Stimulated activated naive CD8-positive, alpha-beta T cell treated with anti-CD3 and anti-CD28 coated beads, Interleukin-15, amount 100 ng/mL, for 72 hours (primary cell): ENCODE results near the gene PITX1.

Experiments used
- ATAC-seq: fragments of 150-1000 bp; cut with Tn5 transposase; 2 replicates; pipeline ENCODE4 v1.10.0; 2021; ENCODE audit warnings: mild to moderate bottlenecking, moderate library complexity
- DNase-seq, 2 donors: peaks; one replicate each; pipeline ENCODE4 v3.0.0; 2021 to 2022
- H3K27ac Mint-ChIP-seq, 2 donors: one replicate each; pipeline ENCODE4 v1.8.0; 2022; ENCODE audit warnings: mild to moderate bottlenecking in 2 of 2, mixed read lengths in 2 of 2, moderate library complexity in 2 of 2
- H3K27me3 Mint-ChIP-seq: one replicate; pipeline ENCODE4 v1.8.0; 2022; ENCODE audit warnings: mixed read lengths
- H3K4me1 Mint-ChIP-seq: one replicate; pipeline ENCODE4 v1.8.0; 2022; ENCODE audit warnings: mild to moderate bottlenecking, mixed read lengths
- H3K4me3 Mint-ChIP-seq, 2 donors: one replicate each; pipeline ENCODE4 v1.8.0; 2022; ENCODE audit warnings: mild to moderate bottlenecking in 2 of 2, mixed read lengths in 2 of 2, moderate library complexity in 1 of 2
- H3K9me3 Mint-ChIP-seq, 2 donors: one replicate each; pipeline ENCODE4 v1.8.0; 2022; ENCODE audit warnings: mixed read lengths in 2 of 2

Gene PITX1

DNA sequence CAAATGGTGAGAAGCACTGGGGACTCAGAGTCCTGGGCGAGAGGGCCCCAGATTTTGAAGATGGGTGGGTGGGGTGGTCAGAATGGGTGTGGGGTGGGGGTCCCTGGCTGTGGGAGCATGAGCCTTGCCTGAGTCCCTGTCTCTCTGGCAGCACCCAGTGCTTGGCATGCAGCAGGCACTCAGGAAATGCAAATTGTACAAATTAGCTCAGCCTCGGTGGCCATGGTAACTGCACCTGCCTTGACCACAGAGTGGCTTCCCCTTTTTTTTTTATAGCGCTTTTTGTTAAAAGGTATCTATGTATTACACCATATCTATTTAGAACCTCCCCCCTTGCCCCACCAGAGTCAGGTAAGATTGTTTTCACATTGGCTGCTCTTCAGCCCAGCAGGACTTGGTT, 19.2 kb upstream of the PITX1 start:
- ATAC-seq = peak; percentile 36

DNA sequence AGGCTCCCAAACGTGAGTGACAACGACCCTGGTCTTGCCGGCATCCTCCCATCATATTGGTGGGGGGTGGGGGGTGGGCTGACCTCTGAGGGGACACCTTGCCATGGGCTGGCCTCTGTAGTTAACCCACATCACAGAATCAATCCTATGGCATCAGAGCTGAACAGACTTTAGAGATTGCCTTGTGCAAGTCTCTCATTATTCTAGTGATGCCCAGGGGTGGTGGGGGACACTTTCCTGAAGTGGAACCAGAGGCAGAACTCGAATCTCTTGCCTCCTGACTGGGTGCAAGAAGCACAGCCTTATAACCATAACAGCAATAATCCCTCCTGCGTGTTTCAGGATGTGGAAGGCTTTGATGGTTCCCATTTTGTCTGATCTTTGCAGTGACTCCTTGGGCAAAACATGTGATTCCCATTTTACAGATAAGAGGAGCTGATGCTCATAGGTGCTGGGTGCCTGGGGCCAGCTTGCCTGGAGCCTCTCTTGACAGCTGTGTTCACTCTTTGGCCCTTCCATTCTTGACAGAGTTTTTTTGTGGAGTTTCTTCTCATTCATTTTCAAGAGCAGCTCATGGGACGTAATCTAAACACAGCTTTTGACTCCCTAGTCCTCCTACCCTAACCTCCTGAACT, 18.6 kb upstream of the PITX1 start:
- no peak overlapping the region for H3K27ac Mint-ChIP-seq
- ATAC-seq (no peak), DNase-seq (no peak)
- peaks cover 76% of the 10 kb centered on the region for H3K27me3 Mint-ChIP-seq
- H3K9me3 Mint-ChIP-seq = no peaks in the 10 kb centered on the region
- H3K4me3 Mint-ChIP-seq = no peak overlapping the region
- H3K4me1 Mint-ChIP-seq = peaks cover 10% of the 10 kb centered on the region

More for the DNA sequence above, 19.2 kb upstream of the PITX1 start:
- no peak for DNase-seq
- no peaks in the 10 kb centered on the region for H3K9me3 Mint-ChIP-seq
- H3K27ac Mint-ChIP-seq = peak overlapping the region in 1 of 2 donors; percentile 53
- peaks cover 75% of the 10 kb centered on the region for H3K27me3 Mint-ChIP-seq
- peaks cover 10% of the 10 kb centered on the region for H3K4me1 Mint-ChIP-seq
- H3K4me3 Mint-ChIP-seq = no peak overlapping the region

DNA sequence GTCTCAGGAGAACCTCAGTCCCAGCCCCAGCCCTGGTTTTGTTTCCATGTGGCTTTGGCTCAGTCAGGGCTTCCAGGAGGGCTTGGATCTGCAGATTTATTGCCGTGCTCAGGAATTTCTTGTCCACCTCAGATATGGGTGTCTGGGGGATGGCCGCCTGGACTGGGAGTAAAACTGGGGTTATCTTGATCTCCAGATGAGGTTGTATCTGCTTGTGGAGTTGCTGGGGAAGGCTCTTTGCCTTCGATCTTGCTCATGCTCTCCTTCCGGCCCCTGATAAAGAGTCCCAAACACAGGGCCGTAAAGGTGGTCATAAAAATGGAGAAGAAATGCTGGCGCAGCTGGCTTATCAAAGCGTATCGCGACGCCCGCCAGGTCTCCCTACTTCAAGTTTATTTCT, 17.8 kb upstream of the PITX1 start:
- Mint-ChIP-seq H3K27me3 (peaks cover 84% of the 10 kb centered on the region), H3K9me3 (no peaks in the 10 kb centered on the region), H3K27ac (peak overlapping the region in 1 of 2 donors; percentile 48), H3K4me1 (peaks cover 10% of the 10 kb centered on the region), H3K4me3 (no peak overlapping the region)
- DNase-seq (no peak), ATAC-seq (no peak)

DNA sequence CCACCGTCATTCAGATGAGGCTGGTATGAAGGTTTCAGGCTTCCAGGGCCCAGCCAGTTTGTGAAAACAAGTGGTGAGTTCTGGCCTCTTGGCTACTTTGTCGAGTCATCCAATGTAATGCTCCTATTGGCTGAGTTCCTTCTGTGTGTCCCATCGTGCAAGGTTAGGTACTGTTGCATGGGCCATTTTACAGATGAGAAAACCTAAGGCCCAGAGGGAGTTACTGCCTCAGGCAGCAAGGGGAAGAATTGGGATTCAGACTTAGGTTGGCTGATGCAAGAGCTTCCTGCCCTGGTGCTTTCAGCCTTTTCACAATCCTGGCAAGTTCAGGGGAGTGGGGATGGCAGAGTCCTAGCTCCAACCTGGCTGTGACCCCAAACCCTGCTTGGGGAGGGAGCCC, 17.4 kb upstream of the PITX1 start:
- ATAC-seq (no peak), DNase-seq (no peak)
- no peak overlapping the region for H3K4me3 Mint-ChIP-seq
- H3K4me1 Mint-ChIP-seq = peaks cover 10% of the 10 kb centered on the region
- no peaks in the 10 kb centered on the region for H3K9me3 Mint-ChIP-seq
- H3K27me3 Mint-ChIP-seq = peaks cover 88% of the 10 kb centered on the region
- no peak overlapping the region for H3K27ac Mint-ChIP-seq

DNA sequence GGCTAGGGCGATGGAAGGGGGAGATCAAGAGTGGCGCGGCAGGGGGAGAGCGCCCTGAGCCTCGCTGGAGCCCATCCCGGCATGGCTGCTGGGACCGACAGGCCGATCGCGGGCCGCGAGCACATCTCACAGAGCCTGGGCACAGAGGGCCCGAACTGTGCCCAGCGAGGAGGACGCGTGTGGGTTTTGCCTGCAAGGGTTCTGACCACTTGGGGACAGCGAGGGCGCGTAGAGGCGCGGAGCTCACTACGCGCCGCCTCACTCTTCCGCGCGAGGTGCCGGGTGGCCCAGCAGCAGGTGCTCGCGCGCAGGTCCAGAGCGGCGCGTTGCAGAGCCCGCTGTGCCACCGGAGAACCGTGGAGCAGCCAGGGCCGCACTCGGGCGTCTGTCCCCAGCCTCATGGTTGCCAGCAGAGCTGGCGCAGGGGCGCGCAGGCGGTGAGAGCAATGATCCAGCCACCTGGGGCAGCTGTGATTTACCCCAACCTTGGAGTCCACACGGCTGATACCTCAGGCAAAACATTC, 16.3 kb upstream of the PITX1 start:
- H3K27ac Mint-ChIP-seq = no peak overlapping the region
- peaks cover 96% of the 10 kb centered on the region for H3K27me3 Mint-ChIP-seq
- H3K4me3 Mint-ChIP-seq = no peak overlapping the region
- no peaks in the 10 kb centered on the region for H3K9me3 Mint-ChIP-seq
- DNase-seq = no peak
- no peak for ATAC-seq
- H3K4me1 Mint-ChIP-seq = peaks cover 10% of the 10 kb centered on the region

DNA sequence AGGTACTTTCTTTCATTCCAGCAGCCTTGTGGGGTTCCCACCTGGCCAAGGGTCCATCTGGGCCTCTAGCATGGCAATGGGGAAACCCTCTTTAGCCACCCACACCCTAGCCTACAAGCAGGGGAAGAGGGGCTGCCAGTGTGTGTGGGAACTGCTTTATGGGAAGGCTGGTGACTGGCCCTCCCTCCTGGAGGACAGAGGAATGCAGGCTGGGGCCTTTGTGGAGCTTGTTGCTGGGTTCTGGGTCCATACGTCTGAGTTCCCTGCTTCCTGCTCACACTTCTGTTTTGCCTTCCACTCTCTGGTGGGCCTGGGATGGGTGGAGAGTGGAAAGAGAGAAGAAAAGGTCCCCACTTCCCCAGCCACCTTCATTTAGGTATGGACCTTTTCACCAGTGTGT, 14.9 kb upstream of the PITX1 start:
- no peak for DNase-seq
- peaks cover 100% of the 10 kb centered on the region for H3K27me3 Mint-ChIP-seq
- H3K9me3 Mint-ChIP-seq = no peaks in the 10 kb centered on the region
- H3K4me3 Mint-ChIP-seq = no peak overlapping the region
- H3K27ac Mint-ChIP-seq = no peak overlapping the region
- peaks cover 10% of the 10 kb centered on the region for H3K4me1 Mint-ChIP-seq
- ATAC-seq = no peak

DNA sequence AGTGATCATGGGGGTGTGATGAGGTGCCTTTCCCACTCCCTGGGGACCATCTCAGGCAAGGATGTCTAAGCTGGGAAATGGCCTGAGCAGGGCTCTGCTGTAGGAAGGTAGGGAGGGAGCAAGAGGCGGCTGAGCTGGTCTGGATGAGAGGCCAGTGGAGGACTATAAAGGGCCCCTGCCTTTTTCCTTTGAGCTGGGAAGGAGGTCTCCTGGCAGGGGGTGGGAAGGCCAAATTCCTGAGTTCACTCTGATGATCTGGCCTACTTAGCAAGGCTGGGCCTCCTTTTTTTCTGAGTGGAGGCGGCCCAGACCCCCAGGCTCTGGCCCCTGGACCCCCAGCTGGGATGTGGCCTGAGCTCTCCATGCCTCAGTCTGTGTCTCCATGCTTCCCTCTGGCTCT, 14.3 kb upstream of the PITX1 start:
- Mint-ChIP-seq H3K9me3 (no peaks in the 10 kb centered on the region), H3K4me1 (peaks cover 6% of the 10 kb centered on the region), H3K27ac (no peak overlapping the region), H3K4me3 (no peak overlapping the region), H3K27me3 (peaks cover 100% of the 10 kb centered on the region)
- no peak for DNase-seq
- ATAC-seq = no peak

DNA sequence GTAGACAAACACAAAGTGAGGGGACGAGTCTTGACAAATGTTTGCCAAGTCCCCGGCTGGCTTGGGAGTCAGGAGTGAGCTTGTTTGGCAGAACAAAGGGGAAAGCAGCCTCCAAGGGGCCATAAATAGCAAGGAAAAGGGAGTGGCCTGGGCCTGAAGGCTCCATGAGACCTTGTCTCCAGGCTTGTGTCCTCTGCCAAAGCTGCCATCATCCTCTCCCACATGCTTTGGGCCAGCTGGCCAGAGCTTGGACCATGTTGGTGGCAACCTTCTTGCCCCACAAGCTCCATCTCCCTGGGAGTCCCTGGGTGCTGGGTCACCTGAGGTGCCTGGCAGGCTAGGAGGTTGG, 13.3 kb upstream of the PITX1 start:
- Mint-ChIP-seq H3K4me1 (no peaks in the 10 kb centered on the region), H3K9me3 (no peaks in the 10 kb centered on the region), H3K4me3 (no peak overlapping the region), H3K27me3 (peaks cover 100% of the 10 kb centered on the region), H3K27ac (no peak overlapping the region)
- ATAC-seq = no peak
- no peak for DNase-seq

DNA sequence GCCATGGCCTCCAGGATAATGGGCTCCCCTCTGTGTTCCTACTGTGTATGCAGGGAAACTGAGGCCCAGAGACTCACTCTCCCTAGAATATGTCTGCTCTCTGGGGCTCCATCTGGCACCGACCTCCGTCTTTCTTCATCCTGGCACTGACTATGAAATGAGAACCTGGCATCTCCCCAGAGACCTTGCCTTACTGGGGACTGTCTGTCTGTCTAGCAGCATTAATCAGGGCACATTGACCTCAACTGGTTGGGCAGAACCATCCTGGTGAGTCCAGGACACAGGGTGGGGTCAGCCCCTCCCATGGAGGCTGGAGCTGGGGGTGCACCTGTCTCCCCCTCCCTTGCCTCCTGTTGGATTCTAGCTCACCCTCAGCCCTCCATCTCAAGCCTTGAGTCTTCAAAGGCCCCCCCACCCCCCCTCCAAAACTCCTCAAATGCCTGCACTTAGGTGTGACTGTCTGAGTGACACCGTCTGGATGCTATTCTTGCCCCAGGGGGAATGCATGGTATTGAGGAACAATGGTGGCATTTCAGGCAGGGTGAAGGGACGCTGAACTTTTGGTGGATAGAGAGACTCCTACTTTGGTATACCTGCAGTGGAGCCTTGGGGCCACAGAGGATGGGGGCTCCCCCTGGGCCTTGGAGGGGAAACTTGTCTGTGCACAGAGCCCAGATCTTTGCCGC, 12.8 kb upstream of the PITX1 start:
- no peak overlapping the region for H3K4me3 Mint-ChIP-seq
- ATAC-seq = no peak

DNA sequence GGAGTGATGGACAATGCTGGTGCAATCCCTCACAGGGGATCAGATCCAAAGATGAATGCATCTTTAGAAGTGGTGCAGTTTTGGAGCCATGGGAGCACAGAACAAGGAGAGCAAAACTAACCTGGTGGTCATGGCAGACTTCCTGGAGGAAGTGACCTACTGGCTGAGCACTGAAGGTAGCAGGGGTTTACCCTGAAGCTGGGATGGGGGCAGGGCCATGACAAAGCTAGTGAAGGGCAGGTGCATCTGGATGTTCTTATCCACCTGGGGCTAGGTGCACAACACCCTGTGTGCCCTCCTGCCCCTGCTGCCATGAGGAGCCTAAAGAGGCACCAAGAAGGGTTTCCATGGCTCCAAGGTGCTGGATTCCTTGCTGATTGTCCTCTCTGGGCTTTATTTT, 11.5 kb upstream of the PITX1 start:
- no peak for DNase-seq
- ATAC-seq = no peak
- no peak overlapping the region for H3K4me3 Mint-ChIP-seq
- H3K27ac Mint-ChIP-seq = no peak overlapping the region
- peaks cover 100% of the 10 kb centered on the region for H3K27me3 Mint-ChIP-seq
- H3K9me3 Mint-ChIP-seq = no peaks in the 10 kb centered on the region
- peaks cover 7% of the 10 kb centered on the region for H3K4me1 Mint-ChIP-seq

More for the DNA sequence above, 12.8 kb upstream of the PITX1 start:
- Mint-ChIP-seq H3K27ac (no peak overlapping the region), H3K9me3 (no peaks in the 10 kb centered on the region), H3K27me3 (peaks cover 100% of the 10 kb centered on the region), H3K4me1 (no peaks in the 10 kb centered on the region)
- no peak for DNase-seq

DNA sequence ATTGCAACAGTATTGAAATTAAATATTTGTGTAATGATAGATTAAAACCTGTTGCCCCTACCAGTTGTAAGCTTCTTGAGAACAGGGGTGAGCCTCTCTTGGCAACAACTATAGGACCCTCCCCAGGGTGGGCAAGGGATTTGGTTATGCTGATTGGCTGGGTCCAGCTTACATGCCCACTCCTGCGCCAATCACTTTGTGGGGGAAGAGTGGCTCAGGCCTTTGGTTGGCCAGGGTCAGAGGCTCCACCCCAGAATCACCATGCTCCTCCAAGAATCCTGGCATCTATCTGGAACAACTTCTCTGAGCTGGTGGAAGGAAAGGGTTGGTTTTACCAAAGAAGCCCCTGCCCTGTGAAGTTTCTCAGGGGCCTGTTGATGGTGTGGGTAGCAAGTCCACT, 8.6 kb upstream of the PITX1 start:
- peaks cover 30% of the 10 kb centered on the region for H3K4me1 Mint-ChIP-seq
- peaks cover 95% of the 10 kb centered on the region for H3K27me3 Mint-ChIP-seq
- H3K9me3 Mint-ChIP-seq = no peaks in the 10 kb centered on the region
- H3K4me3 Mint-ChIP-seq = no peak overlapping the region
- no peak for DNase-seq
- ATAC-seq = no peak
- no peak overlapping the region for H3K27ac Mint-ChIP-seq

DNA sequence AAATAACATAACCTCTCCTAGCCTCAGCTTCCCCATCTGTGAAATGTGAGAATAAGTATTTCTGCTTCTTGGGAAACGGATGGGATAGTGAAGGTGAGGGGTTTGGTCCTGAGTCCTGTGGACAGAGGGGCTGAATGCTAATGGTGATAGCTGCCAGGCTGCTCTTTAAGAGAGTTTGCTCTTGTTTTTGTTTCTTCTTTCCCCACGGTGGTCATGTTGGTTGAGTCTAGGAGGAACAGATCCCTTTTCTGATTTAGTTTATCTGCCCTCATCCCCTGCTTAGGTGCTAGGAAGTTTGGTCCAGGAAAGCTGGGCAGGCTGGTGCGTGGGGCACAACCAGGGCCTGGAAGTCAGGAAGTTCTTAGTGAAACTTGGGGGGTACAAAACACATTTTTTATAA, 7.7 kb upstream of the PITX1 start:
- Mint-ChIP-seq H3K4me1 (peaks cover 30% of the 10 kb centered on the region), H3K27ac (no peak overlapping the region), H3K9me3 (no peaks in the 10 kb centered on the region), H3K4me3 (no peak overlapping the region), H3K27me3 (peaks cover 95% of the 10 kb centered on the region)
- no peak for DNase-seq
- no peak for ATAC-seq

DNA sequence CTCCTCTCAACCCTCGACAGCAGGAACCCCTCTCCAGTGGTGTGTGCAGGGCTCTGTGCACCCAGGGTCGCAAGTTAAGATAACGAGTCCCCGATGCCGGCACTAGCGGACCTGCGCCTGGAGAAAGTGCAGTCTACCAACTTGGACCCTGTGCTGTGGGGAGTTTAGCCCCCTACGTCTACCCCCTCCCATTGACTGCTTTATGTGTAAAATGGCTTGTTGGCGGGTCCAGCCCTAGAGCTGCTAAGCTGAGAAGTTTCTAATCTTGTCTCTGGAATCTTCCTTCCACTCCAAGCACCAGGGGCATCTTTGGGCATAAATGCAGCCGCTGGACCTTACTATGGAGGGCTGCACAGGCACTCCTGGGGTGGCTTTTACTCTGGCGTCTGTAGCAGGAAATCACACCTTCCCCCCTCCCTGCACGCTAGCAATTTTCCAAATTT, 7.1 kb upstream of the PITX1 start:
- no peak for ATAC-seq
- peak overlapping the region in 1 of 2 donors; percentile 64 for H3K4me3 Mint-ChIP-seq
- no peak overlapping the region for H3K27ac Mint-ChIP-seq
- no peak for DNase-seq
- H3K4me1 Mint-ChIP-seq = peaks cover 30% of the 10 kb centered on the region
- no peaks in the 10 kb centered on the region for H3K9me3 Mint-ChIP-seq
- H3K27me3 Mint-ChIP-seq = peaks cover 95% of the 10 kb centered on the region

DNA sequence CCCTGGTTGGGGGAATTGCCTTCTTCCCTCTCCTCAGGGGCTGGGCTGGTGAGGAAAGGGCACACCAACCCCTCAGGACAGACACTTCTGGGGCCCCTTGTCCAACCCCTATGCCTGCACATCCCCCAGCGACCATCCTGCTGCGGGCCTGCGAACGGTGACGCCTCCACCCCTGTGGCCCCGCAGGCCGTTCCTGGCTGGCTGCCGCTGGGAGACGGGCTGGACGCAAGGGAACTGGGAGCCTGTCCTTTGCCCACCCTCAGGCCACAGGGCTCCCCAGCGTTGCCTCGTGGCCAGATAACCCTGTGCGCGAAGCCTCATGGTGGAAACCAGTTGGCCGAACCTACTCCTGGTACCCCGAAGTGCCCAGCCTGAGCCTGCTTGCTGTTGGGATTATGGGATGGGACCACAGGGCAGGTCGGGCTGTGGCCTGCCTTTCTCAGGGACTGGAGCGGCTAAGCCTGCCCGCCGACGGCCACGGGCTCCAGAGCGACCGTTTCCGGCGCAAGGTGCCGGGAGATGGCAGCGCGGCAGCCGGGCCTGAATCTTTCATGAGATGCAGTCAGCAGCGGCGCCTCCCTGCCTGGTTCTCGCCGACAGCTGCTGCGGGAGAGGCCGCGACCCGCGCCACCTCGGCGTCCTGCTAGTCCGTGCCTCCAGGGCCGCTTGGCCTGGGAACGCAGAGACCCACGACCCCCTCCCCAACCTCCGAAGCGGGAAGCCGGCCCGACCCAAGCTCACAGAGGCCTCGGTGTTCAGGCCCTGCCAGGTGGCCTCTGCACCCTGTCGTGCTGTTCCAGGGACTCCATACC, 6.5 kb upstream of the PITX1 start:
- ATAC-seq (no peak), DNase-seq (no peak)
- H3K9me3 Mint-ChIP-seq = no peaks in the 10 kb centered on the region
- H3K27me3 Mint-ChIP-seq = peaks cover 95% of the 10 kb centered on the region
- peak overlapping the region; percentile 60 to 64 for H3K4me3 Mint-ChIP-seq
- H3K27ac Mint-ChIP-seq = no peak overlapping the region
- peaks cover 30% of the 10 kb centered on the region for H3K4me1 Mint-ChIP-seq

DNA sequence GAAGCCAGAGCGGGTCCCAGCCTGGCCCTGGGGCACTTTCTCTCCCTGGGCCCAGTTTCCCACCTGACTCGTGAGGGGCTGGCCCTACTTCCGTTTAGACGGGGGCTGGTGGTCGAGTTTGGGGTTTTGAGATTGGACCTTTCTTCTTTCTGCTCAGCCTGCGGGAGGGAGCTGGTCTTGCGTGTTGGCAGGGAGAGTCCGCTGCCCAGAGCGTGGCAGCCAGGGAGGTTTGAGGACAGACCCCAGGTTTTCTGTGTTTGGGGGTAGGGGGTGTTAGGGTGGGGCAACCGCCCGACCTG, 6.0 kb upstream of the PITX1 start:
- H3K27me3 Mint-ChIP-seq = peaks cover 95% of the 10 kb centered on the region

More for the DNA sequence above, 6.0 kb upstream of the PITX1 start:
- Mint-ChIP-seq H3K27ac (no peak overlapping the region), H3K9me3 (no peaks in the 10 kb centered on the region), H3K4me1 (peaks cover 32% of the 10 kb centered on the region), H3K4me3 (peak overlapping the region; percentile 24 to 60)
- DNase-seq = no peak
- no peak for ATAC-seq
